GM10847 (cell line): Measurements from ENCODE around the gene SCO2.
A peak's percentile ranks its signal among the peaks of the same experiment; 100 is the strongest.

Experiments used
- POLR2A ChIP-seq: IDR thresholded peaks from 2 replicates; pipeline ENCODE4 v1.6.1; 2011; ENCODE audit not compliant: insufficient read length; ENCODE audit errors: extremely low read depth

SCO2 gene

GRCh38 chr22:50562523-50563412, 37.4 kb upstream of the SCO2 start, which contains the start of gene SYCE3:
Gene SYCE3 (minus strand): TSS chr22:50562919. CDS start chr22:50556405, 6,514 bp downstream.
- peak; percentile 62 for TF ChIP-seq POLR2A

GRCh38 chr22:50561401-50562358, 36.3 kb upstream of the SCO2 start:
- TF ChIP-seq POLR2A = no peak

GRCh38 chr22:50560034-50560433, 34.6 kb upstream of the SCO2 start:
- TF ChIP-seq POLR2A = no peak

- no peak for TF ChIP-seq POLR2A
Measured at GRCh38 chr22:50556703-50557102, 31.3 kb upstream of the SCO2 start.

GRCh38 chr22:50553310-50553709, 27.9 kb upstream of the SCO2 start:
- TF ChIP-seq POLR2A = no peak

- TF ChIP-seq POLR2A = no peak
Measured at GRCh38 chr22:50551160-50551752, 25.9 kb upstream of the SCO2 start.

- no peak for TF ChIP-seq POLR2A
Measured at GRCh38 chr22:50550395-50550794, 25.0 kb upstream of the SCO2 start.

GRCh38 chr22:50548921-50549790, 23.8 kb upstream of the SCO2 start:
- no peak for TF ChIP-seq POLR2A

- TF ChIP-seq POLR2A = no peak
Measured at GRCh38 chr22:50548040-50548920, 22.9 kb upstream of the SCO2 start.

- no peak for TF ChIP-seq POLR2A
Measured at GRCh38 chr22:50547263-50547985, 22.0 kb upstream of the SCO2 start.

- TF ChIP-seq POLR2A = no peak
Measured at GRCh38 chr22:50546326-50547262, 21.2 kb upstream of the SCO2 start.
